Ovary (tissue), 3 donors: ENCODE measurements around the gene ARFRP1.

Experiments used
- POLR2A ChIP-seq: fragments of 450-650 bp; IDR thresholded peaks from one replicate; pipeline ENCODE4 v1.6.1; 2017; ENCODE audit warnings: antibody characterized with exemption, mild to moderate bottlenecking, moderate library complexity
- TF ChIP-seq, protein P1 (sequence below), 3 donors: fragments of 450-650 bp in 2 of 3; fragments of 200-600 bp in 1 of 3; IDR thresholded peaks; one replicate each; pipeline versions ENCODE4 v1.5.1 to v1.8.0; 2016 to 2022; ENCODE audit warnings: antibody characterized with exemption in 3 of 3, mild to moderate bottlenecking in 1 of 3
- donor health status: DM: no; HTN: no; CAD: no.

DNA sequence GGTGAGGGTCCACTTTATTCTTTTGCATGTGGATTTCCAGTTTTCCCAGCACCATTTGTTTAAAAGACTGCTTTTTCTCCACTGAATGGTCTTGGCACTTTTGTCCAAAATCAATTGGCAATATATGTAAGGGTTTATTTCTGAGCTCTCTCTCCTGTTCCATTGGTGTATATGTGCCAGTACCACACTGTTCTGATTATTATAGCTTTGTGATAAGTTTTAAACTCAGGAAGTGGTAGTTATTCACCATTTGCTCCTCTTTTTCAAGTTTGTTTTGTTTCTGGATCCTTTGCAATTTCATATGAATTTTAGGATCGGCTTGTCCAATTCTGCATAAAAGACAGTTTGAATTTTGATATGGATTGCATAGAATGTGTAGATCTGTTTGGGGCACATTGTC, 4.4 kb upstream of the ARFRP1 start:
- TF ChIP-seq, protein P1, sequence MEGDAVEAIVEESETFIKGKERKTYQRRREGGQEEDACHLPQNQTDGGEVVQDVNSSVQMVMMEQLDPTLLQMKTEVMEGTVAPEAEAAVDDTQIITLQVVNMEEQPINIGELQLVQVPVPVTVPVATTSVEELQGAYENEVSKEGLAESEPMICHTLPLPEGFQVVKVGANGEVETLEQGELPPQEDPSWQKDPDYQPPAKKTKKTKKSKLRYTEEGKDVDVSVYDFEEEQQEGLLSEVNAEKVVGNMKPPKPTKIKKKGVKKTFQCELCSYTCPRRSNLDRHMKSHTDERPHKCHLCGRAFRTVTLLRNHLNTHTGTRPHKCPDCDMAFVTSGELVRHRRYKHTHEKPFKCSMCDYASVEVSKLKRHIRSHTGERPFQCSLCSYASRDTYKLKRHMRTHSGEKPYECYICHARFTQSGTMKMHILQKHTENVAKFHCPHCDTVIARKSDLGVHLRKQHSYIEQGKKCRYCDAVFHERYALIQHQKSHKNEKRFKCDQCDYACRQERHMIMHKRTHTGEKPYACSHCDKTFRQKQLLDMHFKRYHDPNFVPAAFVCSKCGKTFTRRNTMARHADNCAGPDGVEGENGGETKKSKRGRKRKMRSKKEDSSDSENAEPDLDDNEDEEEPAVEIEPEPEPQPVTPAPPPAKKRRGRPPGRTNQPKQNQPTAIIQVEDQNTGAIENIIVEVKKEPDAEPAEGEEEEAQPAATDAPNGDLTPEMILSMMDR (IDR thresholded peaks at IDR 0.05), result no peak
- TF ChIP-seq POLR2A, result no peak
